MM.1S (cell line): ENCODE data around the gene TARS1.

Experiments used
- CTCF ChIP-seq: fragments of 300-600 bp; sonication (generic); IDR thresholded peaks from 2 replicates; pipeline ENCODE4 v1.5.1; 2016; ENCODE audit warnings: antibody characterized with exemption, low read length, mixed read lengths
- EZH2 ChIP-seq: fragments of 300-600 bp; sonication (generic); optimal IDR thresholded peaks from 2 replicates; pipeline ENCODE3; 2017; ENCODE audit warnings: low read depth, mild to moderate bottlenecking, antibody characterized with exemption, low read length, mixed read lengths
- EZH2phosphoT487 ChIP-seq: fragments of 300-600 bp; sonication (generic); IDR thresholded peaks from 2 replicates; pipeline ENCODE4 v1.6.1; 2018; ENCODE audit warnings: antibody characterized with exemption, low read length

- TF ChIP-seq CTCF (no peak), EZH2phosphoT487 (no peak), EZH2 (no peak)
These were observed 34.9 kb downstream of the TARS1 start for GRCh38 chr5:33475706-33476105.
